H9 (cell line): ENCODE measurements around the gene RAP1GAP2. TPM values are rescaled to one million over a fixed set of nuclear protein-coding genes. Genes with fewer than 3 reads are reported as not detected.

Source experiments
- DNase-seq: peaks from one replicate; pipeline ENCODE4 v3.0.0-alpha.2; 2017
- H2AFZ ChIP-seq: one replicate; pipeline ENCODE4 v1.6.1; 2013; ENCODE audit warnings: mild to moderate bottlenecking, low read length, control low read depth, moderate library complexity
- H2AK5ac ChIP-seq: 2 replicates; pipeline ENCODE4 v1.6.1; 2013; ENCODE audit warnings: low read length, control low read depth, mixed read lengths; ENCODE audit not compliant: insufficient read length
- H2BK120ac ChIP-seq: one replicate; pipeline ENCODE4 v1.6.1; 2013; ENCODE audit warnings: low read depth, mild to moderate bottlenecking, low read length, control low read depth, inconsistent platforms; ENCODE audit not compliant: poor library complexity, severe bottlenecking
- H2BK12ac ChIP-seq: 2 replicates; pipeline ENCODE4 v1.6.1; 2013; ENCODE audit warnings: low read length, control low read depth, mixed read lengths, low read depth; ENCODE audit not compliant: insufficient read length
- H2BK15ac ChIP-seq: 2 replicates; pipeline ENCODE4 v1.6.1; 2013; ENCODE audit warnings: low read depth, low read length, control low read depth
- H2BK20ac ChIP-seq: one replicate; pipeline ENCODE4 v1.6.1; 2013; ENCODE audit warnings: low read depth, mild to moderate bottlenecking, low read length, control low read depth, inconsistent platforms; ENCODE audit not compliant: poor library complexity, severe bottlenecking
- H2BK5ac ChIP-seq: 2 replicates; pipeline ENCODE4 v1.6.1; 2013; ENCODE audit warnings: low read length, control low read depth, mixed read lengths; ENCODE audit not compliant: insufficient read length
- H3K14ac ChIP-seq: 2 replicates; pipeline ENCODE4 v1.6.1; 2013; ENCODE audit warnings: low read length, control low read depth; ENCODE audit not compliant: insufficient read depth
- H3K18ac ChIP-seq: 2 replicates; pipeline ENCODE4 v1.6.1; 2013; ENCODE audit warnings: low read depth, mild to moderate bottlenecking, mixed read lengths, low read length, control low read depth; ENCODE audit not compliant: insufficient read length
- H3K23ac ChIP-seq: 2 replicates; pipeline ENCODE4 v1.6.1; 2013; ENCODE audit warnings: low read length, control low read depth, mixed read lengths, low read depth; ENCODE audit not compliant: insufficient read length
- H3K23me2 ChIP-seq: 2 replicates; pipeline ENCODE4 v1.6.1; 2013; ENCODE audit warnings: low read depth, mild to moderate bottlenecking, mixed read lengths, low read length, control low read depth; ENCODE audit not compliant: insufficient read length, poor library complexity, severe bottlenecking
- H3K27ac ChIP-seq: 2 replicates; pipeline ENCODE4 v1.5.1; 2013; ENCODE audit warnings: low read length, control low read depth, mixed read lengths, low read depth; ENCODE audit not compliant: insufficient read length
- H3K27me3 ChIP-seq: 2 replicates; pipeline ENCODE4 v1.6.1; 2013; ENCODE audit warnings: low read length, control low read depth, inconsistent platforms; ENCODE audit not compliant: insufficient read depth
- H3K4ac ChIP-seq: 2 replicates; pipeline ENCODE4 v1.6.1; 2013; ENCODE audit warnings: low read depth, mild to moderate bottlenecking, control low read depth, inconsistent platforms, low read length, moderate library complexity
- H3K4me1 ChIP-seq: 2 replicates; pipeline ENCODE4 v1.6.1; 2013; ENCODE audit warnings: low read length, control low read depth, inconsistent platforms; ENCODE audit not compliant: insufficient read depth
- H3K4me2 ChIP-seq: 2 replicates; pipeline ENCODE4 v1.6.1; 2013; ENCODE audit warnings: low read length, control low read depth, mixed read lengths; ENCODE audit not compliant: insufficient read length, insufficient read depth
- H3K56ac ChIP-seq: 2 replicates; pipeline ENCODE4 v1.6.1; 2013; ENCODE audit warnings: low read depth, mild to moderate bottlenecking, mixed read lengths, low read length, control low read depth; ENCODE audit not compliant: insufficient read length
- H3K79me1 ChIP-seq: 2 replicates; pipeline ENCODE4 v1.6.1; 2013; ENCODE audit warnings: low read depth, mild to moderate bottlenecking, moderate library complexity, low read length, control low read depth, inconsistent platforms; ENCODE audit not compliant: insufficient read depth, poor library complexity, severe bottlenecking
- H3K79me2 ChIP-seq: 2 replicates; pipeline ENCODE4 v1.6.1; 2013; ENCODE audit warnings: low read length, control low read depth, inconsistent platforms; ENCODE audit not compliant: insufficient read depth
- H3K9ac ChIP-seq: 2 replicates; pipeline ENCODE4 v1.6.1; 2013; ENCODE audit warnings: low read length, control low read depth, mixed read lengths; ENCODE audit not compliant: insufficient read length; ENCODE audit errors: extremely low read depth
- H3K9me3 ChIP-seq: one replicate; pipeline ENCODE4 v1.6.1; 2013; ENCODE audit warnings: low read depth, low read length, inconsistent platforms; ENCODE audit not compliant: control insufficient read depth
- H3T11ph ChIP-seq: one replicate; pipeline ENCODE4 v1.6.1; 2013; ENCODE audit warnings: mild to moderate bottlenecking, low read length, control low read depth, inconsistent platforms
- H4K20me1 ChIP-seq: one replicate; pipeline ENCODE4 v1.6.1; 2013; ENCODE audit not compliant: control insufficient read depth, insufficient read length, insufficient read depth
- H4K5ac ChIP-seq: 2 replicates; pipeline ENCODE4 v1.6.1; 2013; ENCODE audit warnings: low read depth, mild to moderate bottlenecking, mixed read lengths, low read length, control low read depth; ENCODE audit not compliant: insufficient read length
- H4K8ac ChIP-seq: replicated peaks from 2 replicates; pipeline ENCODE4 v1.6.1; 2013; ENCODE audit warnings: low read length, control low read depth, mixed read lengths, low read depth; ENCODE audit not compliant: insufficient read length
- H4K91ac ChIP-seq: 2 replicates; pipeline ENCODE4 v1.6.1; 2013; ENCODE audit warnings: low read depth, mild to moderate bottlenecking, moderate library complexity, mixed read lengths, low read length, control low read depth; ENCODE audit not compliant: insufficient read length
- H3K27ac Mint-ChIP-seq, 3 experiments: 2 replicates in 2 of 3; 3 replicates in 1 of 3; pipeline ENCODE4 v1.8.0; 2020 to 2021; ENCODE audit warnings: mixed read lengths in 3 of 3, mild to moderate bottlenecking in 1 of 3, moderate library complexity in 1 of 3
- H3K27me3 Mint-ChIP-seq: 2 replicates; pipeline ENCODE4 v1.8.0; 2021; ENCODE audit warnings: low read depth, mild to moderate bottlenecking, moderate library complexity, mixed read lengths
- H3K36me3 Mint-ChIP-seq, 3 experiments: 2 replicates in 2 of 3; 3 replicates in 1 of 3; pipeline ENCODE4 v1.8.0; 2020 to 2021; ENCODE audit warnings: low read depth in 3 of 3, mixed read lengths in 3 of 3; ENCODE audit not compliant: insufficient read depth in 1 of 3
- H3K4me1 Mint-ChIP-seq, 2 experiments: 2 replicates each; pipeline ENCODE4 v1.8.0; 2020; ENCODE audit warnings: mixed read lengths in 2 of 2
- H3K4me3 Mint-ChIP-seq, 2 experiments: 2 replicates in 1 of 2; 3 replicates in 1 of 2; pipeline ENCODE4 v1.8.0; 2020 to 2021; ENCODE audit warnings: mild to moderate bottlenecking in 2 of 2, mixed read lengths in 2 of 2, moderate library complexity in 1 of 2
- H3K9me3 Mint-ChIP-seq, 2 experiments: 2 replicates in 1 of 2; 3 replicates in 1 of 2; pipeline ENCODE4 v1.8.0; 2020; ENCODE audit warnings: mild to moderate bottlenecking in 2 of 2, mixed read lengths in 2 of 2, moderate library complexity in 1 of 2
- WGBS: extraction: QIAGEN DNeasy Blood & Tissue Kit; methylation state at CpG from one replicate; pipeline ENCODE4 v1.1.7; 2013; ENCODE audit warnings: missing lambda C conversion rate, low lambda C conversion rate, mixed read lengths; ENCODE audit not compliant: insufficient read length; ENCODE audit errors: extremely low coverage; 5-methylcytosine and 5-hydroxymethylcytosine counted together
- total RNA-seq: library from RNA; stranded (reverse); gene quantifications from 2 replicates; pipeline ENCODE4 v1.2.1, GENCODE V29; 2021
- TF ChIP-seq, protein P1 (sequence below): fragments of 200-600 bp; sonication (generic); conservative IDR thresholded peaks from 3 replicates; pipeline ENCODE4 v1.8.0; 2021; ENCODE audit warnings: antibody characterized with exemption, mild to moderate bottlenecking

Gene RAP1GAP2
- total RNA-seq, 1 experiment from 2014 or later = 33.8 TPM

GRCh38 chr17:2853283-2854142 lies 57.3 kb downstream of the RAP1GAP2 start:
- peaks cover 12% of the 10 kb centered on the region for H3K27me3 Mint-ChIP-seq

More at GRCh38 chr17:2853283-2854142, 57.3 kb downstream of the RAP1GAP2 start:
- H3K9me3 ChIP-seq = no peaks in the 10 kb centered on the region
- H2BK20ac ChIP-seq = no peak overlapping the region
- no peak overlapping the region for H3T11ph ChIP-seq
- DNase-seq = peak; percentile 60
- peak overlapping the region; percentile 33 for H3K14ac ChIP-seq
- no CpG with 5 or more reads among the region's 119 CpGs for WGBS
- H3K27me3 ChIP-seq = no peaks in the 10 kb centered on the region; the same call in 1 of the 2 replicates
- H3K9ac ChIP-seq = peak overlapping the region; percentile 49
- H3K4me1 ChIP-seq = peaks cover 8% of the 10 kb centered on the region; the same call in 1 of the 2 replicates
- H2BK15ac ChIP-seq = no peak overlapping the region; the same call in 1 of the 2 replicates
- H2AK5ac ChIP-seq = no peak overlapping the region
- H4K91ac ChIP-seq = no peak overlapping the region
- Mint-ChIP-seq H3K36me3 (peaks cover 0 to 4% (median 0%) of the 10 kb centered on the region in 3 experiments; a peak in 2 of 7 replicates), H3K9me3 (no peaks in the 10 kb centered on the region), H3K4me3 (peak overlapping the region; percentile 83 to 92), H3K27ac (no peak overlapping the region), H3K4me1 (peaks cover 45 to 46% of the 10 kb centered on the region in 2 experiments)
- no peak overlapping the region for H3K27ac ChIP-seq
- peaks cover 24% of the 10 kb centered on the region; the same call in 1 of the 2 replicates for H3K79me2 ChIP-seq
- H3K23me2 ChIP-seq = peaks cover 16% of the 10 kb centered on the region
- no peaks in the 10 kb centered on the region for H4K20me1 ChIP-seq
- no peak overlapping the region for H2BK120ac ChIP-seq
- no peak overlapping the region for H4K5ac ChIP-seq
- H3K18ac ChIP-seq = no peak overlapping the region
- H3K56ac ChIP-seq = no peak overlapping the region
- peak overlapping the region; percentile 92 for H3K4me2 ChIP-seq
- peaks cover 6% of the 10 kb centered on the region for H3K79me1 ChIP-seq
- H2BK12ac ChIP-seq = no peak overlapping the region
- H2AFZ ChIP-seq = no peak overlapping the region
- H3K23ac ChIP-seq = no peak overlapping the region
- H3K4ac ChIP-seq = no peak overlapping the region
- H2BK5ac ChIP-seq = no peak overlapping the region
- no peak overlapping the region for H4K8ac ChIP-seq
- TF ChIP-seq, protein P1, sequence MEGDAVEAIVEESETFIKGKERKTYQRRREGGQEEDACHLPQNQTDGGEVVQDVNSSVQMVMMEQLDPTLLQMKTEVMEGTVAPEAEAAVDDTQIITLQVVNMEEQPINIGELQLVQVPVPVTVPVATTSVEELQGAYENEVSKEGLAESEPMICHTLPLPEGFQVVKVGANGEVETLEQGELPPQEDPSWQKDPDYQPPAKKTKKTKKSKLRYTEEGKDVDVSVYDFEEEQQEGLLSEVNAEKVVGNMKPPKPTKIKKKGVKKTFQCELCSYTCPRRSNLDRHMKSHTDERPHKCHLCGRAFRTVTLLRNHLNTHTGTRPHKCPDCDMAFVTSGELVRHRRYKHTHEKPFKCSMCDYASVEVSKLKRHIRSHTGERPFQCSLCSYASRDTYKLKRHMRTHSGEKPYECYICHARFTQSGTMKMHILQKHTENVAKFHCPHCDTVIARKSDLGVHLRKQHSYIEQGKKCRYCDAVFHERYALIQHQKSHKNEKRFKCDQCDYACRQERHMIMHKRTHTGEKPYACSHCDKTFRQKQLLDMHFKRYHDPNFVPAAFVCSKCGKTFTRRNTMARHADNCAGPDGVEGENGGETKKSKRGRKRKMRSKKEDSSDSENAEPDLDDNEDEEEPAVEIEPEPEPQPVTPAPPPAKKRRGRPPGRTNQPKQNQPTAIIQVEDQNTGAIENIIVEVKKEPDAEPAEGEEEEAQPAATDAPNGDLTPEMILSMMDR = no peak
